Liver (tissue), 2 donors: ENCODE results near the gene PLCG2.

Source experiments
- CTCF ChIP-seq: fragments of 150-350 bp; IDR thresholded peaks from 2 replicates; pipeline ENCODE4 v1.5.1; 2017; ENCODE audit warnings: improper control_type of control experiment, low read depth, low read length; ENCODE audit not compliant: missing input control
- TF ChIP-seq, protein P1 (sequence below): IDR thresholded peaks from 2 replicates; pipeline ENCODE4 v1.6.1; 2016; ENCODE audit warnings: antibody characterized with exemption
- donor health status: healthy.

GRCh38 chr16:81790830-81791435 is 11.8 kb downstream of the PLCG2 start:
- no peak for TF ChIP-seq CTCF
- TF ChIP-seq, protein P1, sequence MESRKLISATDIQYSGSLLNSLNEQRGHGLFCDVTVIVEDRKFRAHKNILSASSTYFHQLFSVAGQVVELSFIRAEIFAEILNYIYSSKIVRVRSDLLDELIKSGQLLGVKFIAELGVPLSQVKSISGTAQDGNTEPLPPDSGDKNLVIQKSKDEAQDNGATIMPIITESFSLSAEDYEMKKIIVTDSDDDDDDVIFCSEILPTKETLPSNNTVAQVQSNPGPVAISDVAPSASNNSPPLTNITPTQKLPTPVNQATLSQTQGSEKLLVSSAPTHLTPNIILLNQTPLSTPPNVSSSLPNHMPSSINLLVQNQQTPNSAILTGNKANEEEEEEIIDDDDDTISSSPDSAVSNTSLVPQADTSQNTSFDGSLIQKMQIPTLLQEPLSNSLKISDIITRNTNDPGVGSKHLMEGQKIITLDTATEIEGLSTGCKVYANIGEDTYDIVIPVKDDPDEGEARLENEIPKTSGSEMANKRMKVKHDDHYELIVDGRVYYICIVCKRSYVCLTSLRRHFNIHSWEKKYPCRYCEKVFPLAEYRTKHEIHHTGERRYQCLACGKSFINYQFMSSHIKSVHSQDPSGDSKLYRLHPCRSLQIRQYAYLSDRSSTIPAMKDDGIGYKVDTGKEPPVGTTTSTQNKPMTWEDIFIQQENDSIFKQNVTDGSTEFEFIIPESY = no peak
